SU-DHL-6 (cell line): ENCODE data around the gene KNDC1.

ENCODE experiments used
- CTCF ChIP-seq: fragments of 200-600 bp; sonication (generic); IDR thresholded peaks from one replicate; pipeline ENCODE4 v1.5.1; 2017; ENCODE audit warnings: antibody characterized with exemption, mild to moderate bottlenecking, low read length, moderate library complexity; ENCODE audit not compliant: insufficient read depth, poor library complexity, severe bottlenecking
- EZH2phosphoT487 ChIP-seq: fragments of 200-600 bp; sonication (generic), shearing (Covaris generic); conservative IDR thresholded peaks from 2 replicates; pipeline ENCODE4 v1.6.1; 2018; ENCODE audit warnings: mild to moderate bottlenecking, antibody characterized with exemption, low read length, moderate library complexity, mixed read lengths

- TF ChIP-seq CTCF (no peak), EZH2phosphoT487 (no peak)
Measured at GRCh38 chr10:133122171-133122935, 37.7 kb upstream of the KNDC1 start.
